Hepatocyte (in vitro differentiated cells): ENCODE measurements around the gene EIF3K.

Source experiments
- CTCF ChIP-seq: fragments of 200-600 bp; sonication (generic); IDR thresholded peaks from 2 replicates; pipeline ENCODE4 v1.5.1; 2016; ENCODE audit warnings: antibody characterized with exemption, mild to moderate bottlenecking; ENCODE audit not compliant: poor library complexity
- EZH2 ChIP-seq: fragments of 200-600 bp; sonication (generic); IDR thresholded peaks from 2 replicates; pipeline ENCODE4 v1.6.1; 2016; ENCODE audit warnings: antibody characterized with exemption, mild to moderate bottlenecking, borderline replicate concordance

- TF ChIP-seq CTCF (no peak), EZH2 (no peak)
Observed at GRCh38 chr19:38597075-38597474, 21.9 kb upstream of the EIF3K start.
